KMS-11 (cell line): ENCODE measurements around the gene TSEN34.

Source experiments
- H2AFZ ChIP-seq: fragments of 200-600 bp; sonication (generic); 2 replicates; pipeline ENCODE4 v1.6.1; 2016; ENCODE audit warnings: antibody characterized with exemption, mixed run types, low read depth
- H3K27ac ChIP-seq: fragments of 200-600 bp; sonication (generic); 2 replicates; pipeline ENCODE4 v1.6.1; 2016; ENCODE audit warnings: mild to moderate bottlenecking, mixed run types
- H3K27me3 ChIP-seq: fragments of 200-600 bp; sonication (generic); 2 replicates; pipeline ENCODE4 v1.6.1; 2017; ENCODE audit warnings: mild to moderate bottlenecking, low read depth, mixed run types, moderate library complexity; ENCODE audit not compliant: insufficient read depth
- H3K36me3 ChIP-seq: fragments of 200-600 bp; sonication (generic); 2 replicates; pipeline ENCODE4 v1.6.1; 2017; ENCODE audit warnings: mild to moderate bottlenecking, mixed run types; ENCODE audit not compliant: insufficient read depth
- H3K4me1 ChIP-seq: fragments of 200-600 bp; sonication (generic); 2 replicates; pipeline ENCODE4 v1.6.1; 2016; ENCODE audit warnings: mild to moderate bottlenecking, low read depth, mixed run types; ENCODE audit not compliant: poor library complexity, severe bottlenecking
- H3K4me2 ChIP-seq: fragments of 200-600 bp; sonication (generic); 2 replicates; pipeline ENCODE4 v1.7.0; 2016; ENCODE audit warnings: mild to moderate bottlenecking, mixed run types
- H3K4me3 ChIP-seq: fragments of 200-600 bp; sonication (generic); IDR thresholded peaks from 2 replicates; pipeline ENCODE4 v1.6.1; 2017; ENCODE audit warnings: low read depth, low read length, mixed read lengths; ENCODE audit not compliant: insufficient read depth
- H3K79me2 ChIP-seq: fragments of 200-600 bp; sonication (generic); 2 replicates; pipeline ENCODE4 v1.6.1; 2016; ENCODE audit warnings: low read depth, mixed run types; ENCODE audit not compliant: insufficient read depth
- H3K9ac ChIP-seq: fragments of 200-600 bp; sonication (generic); 2 replicates; pipeline ENCODE4 v1.6.1; 2016; ENCODE audit warnings: mild to moderate bottlenecking, mixed run types
- H4K20me1 ChIP-seq: fragments of 200-600 bp; sonication (generic); 2 replicates; pipeline ENCODE4 v1.6.1; 2016; ENCODE audit warnings: mild to moderate bottlenecking, mixed run types; ENCODE audit not compliant: insufficient read depth
- CTCF ChIP-seq: fragments of 200-600 bp; sonication (generic); conservative IDR thresholded peaks from 2 replicates; pipeline ENCODE4 v1.6.1; 2017; ENCODE audit warnings: low read depth, mild to moderate bottlenecking, antibody characterized with exemption, low read length, moderate library complexity, mixed read lengths

TSEN34 gene

GRCh38 chr19:54199401-54199800, 8.3 kb downstream of the TSEN34 start:
- no peak overlapping the region for H3K4me2 ChIP-seq
- TF ChIP-seq CTCF = no peak
- H2AFZ ChIP-seq = no peak overlapping the region
- H3K4me3 ChIP-seq = no peak overlapping the region
- H3K9ac ChIP-seq = no peak overlapping the region
- peaks cover 38% of the 10 kb centered on the region for H3K79me2 ChIP-seq
- H3K27me3 ChIP-seq = no peaks in the 10 kb centered on the region; the same call in 1 of the 2 replicates
- H3K4me1 ChIP-seq = peaks cover 32% of the 10 kb centered on the region
- H4K20me1 ChIP-seq = peaks cover 26% of the 10 kb centered on the region
- H3K27ac ChIP-seq = no peak overlapping the region
- H3K36me3 ChIP-seq = peaks cover 21% of the 10 kb centered on the region; the same call in 1 of the 2 replicates

GRCh38 chr19:54201172-54201701, 10.1 kb downstream of the TSEN34 start:
- TF ChIP-seq CTCF = no peak
- 0 out of 2 replicates have a peak overlapping the region, but pooled peaks have one; percentile 88 for H2AFZ ChIP-seq
- H4K20me1 ChIP-seq = peaks cover 44% of the 10 kb centered on the region
- peaks cover 49% of the 10 kb centered on the region for H3K4me1 ChIP-seq
- no peak overlapping the region for H3K4me3 ChIP-seq
- H3K79me2 ChIP-seq = peaks cover 56% of the 10 kb centered on the region
- peak overlapping the region; percentile 81 for H3K4me2 ChIP-seq
- peak overlapping the region; percentile 74 for H3K27ac ChIP-seq
- peak overlapping the region; percentile 81 for H3K9ac ChIP-seq
- H3K36me3 ChIP-seq = peaks cover 26% of the 10 kb centered on the region; the same call in 1 of the 2 replicates
- H3K27me3 ChIP-seq = no peaks in the 10 kb centered on the region; the same call in 1 of the 2 replicates

DNA sequence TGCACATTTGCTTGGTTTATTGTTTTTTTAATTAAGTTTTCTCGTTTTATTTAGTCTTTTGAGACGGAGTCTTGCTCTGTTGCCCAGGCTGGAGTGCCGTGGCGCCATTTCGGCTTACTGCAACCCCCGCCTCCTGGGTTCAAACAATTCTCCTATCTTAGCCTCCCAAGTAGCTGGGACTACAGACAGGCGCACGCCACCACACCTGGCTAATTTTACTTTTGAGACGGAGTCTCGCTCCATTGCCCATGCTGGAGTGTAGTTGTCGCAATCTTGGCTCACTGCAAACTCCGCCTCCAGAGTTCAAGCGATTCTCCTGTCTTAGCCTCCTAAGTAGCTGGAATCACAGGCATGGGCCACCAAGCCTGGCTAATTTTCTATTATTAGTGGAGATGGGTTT, 10.9 kb downstream of the TSEN34 start:
- H3K27ac ChIP-seq = no peak overlapping the region
- H3K4me2 ChIP-seq = peak overlapping the region; percentile 81
- peaks cover 50% of the 10 kb centered on the region for H4K20me1 ChIP-seq
- no peak overlapping the region for H3K4me3 ChIP-seq
- no peak for TF ChIP-seq CTCF
- peaks cover 56% of the 10 kb centered on the region for H3K4me1 ChIP-seq
- H3K79me2 ChIP-seq = peaks cover 56% of the 10 kb centered on the region
- H3K9ac ChIP-seq = no peak overlapping the region
- H3K27me3 ChIP-seq = no peaks in the 10 kb centered on the region; the same call in 1 of the 2 replicates
- peaks cover 33% of the 10 kb centered on the region; the same call in 1 of the 2 replicates for H3K36me3 ChIP-seq
- no peak overlapping the region for H2AFZ ChIP-seq

DNA sequence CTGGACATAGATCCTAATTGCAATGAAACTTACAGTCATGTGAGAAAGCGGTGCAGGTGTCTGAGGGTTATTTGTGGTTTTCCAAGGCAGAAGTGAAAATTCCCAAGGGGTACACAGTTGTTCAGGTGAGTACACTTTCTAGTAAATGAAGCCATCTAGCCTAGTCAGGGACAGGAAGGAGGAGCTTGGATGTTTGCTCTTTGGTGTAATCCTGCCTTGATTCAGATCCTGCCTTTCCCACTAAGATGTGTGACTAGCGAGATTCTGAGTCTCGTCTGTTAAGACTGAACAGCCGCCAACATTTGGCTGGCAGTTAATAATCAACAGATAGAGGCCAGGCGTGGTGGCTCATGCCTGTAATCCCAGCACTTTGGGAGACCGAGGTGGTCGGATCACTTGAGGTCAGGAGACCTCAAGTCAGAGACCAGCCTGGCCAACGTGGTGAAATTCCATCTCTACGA, 12.1 kb downstream of the TSEN34 start:
- H3K27ac ChIP-seq = no peak overlapping the region
- peaks cover 56% of the 10 kb centered on the region for H3K79me2 ChIP-seq
- peaks cover 68% of the 10 kb centered on the region for H3K4me1 ChIP-seq
- H3K9ac ChIP-seq = no peak overlapping the region
- peaks cover 53% of the 10 kb centered on the region for H4K20me1 ChIP-seq
- no peaks in the 10 kb centered on the region; the same call in 1 of the 2 replicates for H3K27me3 ChIP-seq
- TF ChIP-seq CTCF = no peak
- H2AFZ ChIP-seq = no peak overlapping the region
- H3K4me3 ChIP-seq = no peak overlapping the region
- peaks cover 35% of the 10 kb centered on the region; the same call in 1 of the 2 replicates for H3K36me3 ChIP-seq
- H3K4me2 ChIP-seq = peak overlapping the region; percentile 81; the same call in 1 of the 2 replicates
